Stimulated activated effector memory CD8-positive, alpha-beta T cell treated with anti-CD3 and anti-CD28 coated beads, Interleukin-12 subunit alpha, Interleukin-12 subunit beta, amount 100 ng/mL, for 72 hours (primary cell): ENCODE data around the gene SYK.
"Not testable (repeated sequence)": the region's sequence is repeated elsewhere in the genome, so short reads cannot be mapped to it uniquely, and the experiment has no call there.

ENCODE experiments used
- ATAC-seq: fragments of 150-1000 bp; cut with Tn5 transposase; 2 replicates; pipeline ENCODE4 v1.10.0; 2021
- DNase-seq, 2 donors: peaks; one replicate each; pipeline ENCODE4 v3.0.0; 2021 to 2022; ENCODE audit warnings: low spot score in 2 of 2
- H3K27ac Mint-ChIP-seq: one replicate; pipeline ENCODE4 v1.8.0; 2022; ENCODE audit warnings: mild to moderate bottlenecking, mixed read lengths
- H3K36me3 Mint-ChIP-seq: one replicate; pipeline ENCODE4 v1.8.0; 2022; ENCODE audit warnings: mild to moderate bottlenecking, mixed read lengths
- H3K4me1 Mint-ChIP-seq: one replicate; pipeline ENCODE4 v1.8.0; 2022; ENCODE audit warnings: mixed read lengths
- H3K4me3 Mint-ChIP-seq: one replicate; pipeline ENCODE4 v1.8.0; 2022; ENCODE audit warnings: mild to moderate bottlenecking, mixed read lengths
- H3K9me3 Mint-ChIP-seq: one replicate; pipeline ENCODE4 v1.8.0; 2022; ENCODE audit warnings: mixed read lengths

The SYK gene

GRCh38 chr9:90801241-90801972 is at the start of gene SYK:
TSS of gene SYK (plus strand) at chr9:90801819. CDS start at chr9:90843899, 42,080 bp downstream.
- no peaks in the 10 kb centered on the region for H3K4me1 Mint-ChIP-seq
- peak; percentile 43 for ATAC-seq
- peak within 1 kb of the TSS; percentile 70 for H3K27ac Mint-ChIP-seq
- no peak for DNase-seq
- peak within 1 kb of the TSS; percentile 58 for H3K4me3 Mint-ChIP-seq
- H3K9me3 Mint-ChIP-seq, result no peaks in the 10 kb centered on the region
- no peaks in the 10 kb centered on the region for H3K36me3 Mint-ChIP-seq

GRCh38 chr9:90755514-90756371 is 45.9 kb upstream of the SYK start:
- H3K4me3 Mint-ChIP-seq, H3K27ac Mint-ChIP-seq, H3K4me1 Mint-ChIP-seq, H3K9me3 Mint-ChIP-seq, ATAC-seq, H3K36me3 Mint-ChIP-seq: not testable (repeated sequence)
- peak; percentile 21 to 64 for DNase-seq

GRCh38 chr9:90760577-90760976 is 41.0 kb upstream of the SYK start:
- DNase-seq, result peak in 1 of 2 donors; percentile 62
- ATAC-seq, H3K9me3 Mint-ChIP-seq, H3K4me3 Mint-ChIP-seq, H3K36me3 Mint-ChIP-seq, H3K27ac Mint-ChIP-seq, H3K4me1 Mint-ChIP-seq: not testable (repeated sequence)

- no peaks in the 10 kb centered on the region for H3K36me3 Mint-ChIP-seq
- no peak overlapping the region for H3K27ac Mint-ChIP-seq
- H3K9me3 Mint-ChIP-seq, result peaks cover 3% of the 10 kb centered on the region
- ATAC-seq, result no peak
- no peaks in the 10 kb centered on the region for H3K4me1 Mint-ChIP-seq
- H3K4me3 Mint-ChIP-seq, result no peak overlapping the region
- no peak for DNase-seq
These were observed 34.9 kb upstream of the SYK start for GRCh38 chr9:90766731-90767130.

GRCh38 chr9:90767523-90768100 is 34.0 kb upstream of the SYK start:
- H3K4me3 Mint-ChIP-seq, result no peak overlapping the region
- H3K27ac Mint-ChIP-seq, result no peak overlapping the region
- H3K4me1 Mint-ChIP-seq, result no peaks in the 10 kb centered on the region
- ATAC-seq, result no peak
- H3K9me3 Mint-ChIP-seq, result peaks cover 3% of the 10 kb centered on the region
- H3K36me3 Mint-ChIP-seq, result no peaks in the 10 kb centered on the region
- DNase-seq, result no peak

GRCh38 chr9:90770182-90770738 is 31.4 kb upstream of the SYK start:
- no peak for DNase-seq
- H3K4me1 Mint-ChIP-seq, result no peaks in the 10 kb centered on the region
- no peak overlapping the region for H3K4me3 Mint-ChIP-seq
- H3K36me3 Mint-ChIP-seq, result no peaks in the 10 kb centered on the region
- H3K9me3 Mint-ChIP-seq, result peaks cover 3% of the 10 kb centered on the region
- H3K27ac Mint-ChIP-seq, result no peak overlapping the region
- ATAC-seq, result no peak

GRCh38 chr9:90770927-90771326 is 30.7 kb upstream of the SYK start:
- H3K36me3 Mint-ChIP-seq, result no peaks in the 10 kb centered on the region
- H3K9me3 Mint-ChIP-seq, result peaks cover 3% of the 10 kb centered on the region
- H3K4me3 Mint-ChIP-seq, result no peak overlapping the region
- DNase-seq (no peak), ATAC-seq (no peak)
- no peaks in the 10 kb centered on the region for H3K4me1 Mint-ChIP-seq
- H3K27ac Mint-ChIP-seq, result no peak overlapping the region

GRCh38 chr9:90772386-90772785 is 29.2 kb upstream of the SYK start:
- DNase-seq (no peak), ATAC-seq (no peak)
- no peaks in the 10 kb centered on the region for H3K36me3 Mint-ChIP-seq
- no peak overlapping the region for H3K27ac Mint-ChIP-seq
- peaks cover 3% of the 10 kb centered on the region for H3K9me3 Mint-ChIP-seq
- H3K4me1 Mint-ChIP-seq, result no peaks in the 10 kb centered on the region
- H3K4me3 Mint-ChIP-seq, result no peak overlapping the region

- H3K4me3 Mint-ChIP-seq, result no peak overlapping the region
- H3K27ac Mint-ChIP-seq, result no peak overlapping the region
- ATAC-seq (no peak), DNase-seq (no peak)
- no peaks in the 10 kb centered on the region for H3K9me3 Mint-ChIP-seq
- H3K4me1 Mint-ChIP-seq, result no peaks in the 10 kb centered on the region
- no peaks in the 10 kb centered on the region for H3K36me3 Mint-ChIP-seq
These were observed 28.0 kb upstream of the SYK start for GRCh38 chr9:90773617-90774016.

GRCh38 chr9:90774071-90774470 is 27.5 kb upstream of the SYK start:
- H3K4me1 Mint-ChIP-seq, result no peaks in the 10 kb centered on the region
- H3K4me3 Mint-ChIP-seq, result no peak overlapping the region
- no peak overlapping the region for H3K27ac Mint-ChIP-seq
- H3K9me3 Mint-ChIP-seq, result no peaks in the 10 kb centered on the region
- DNase-seq (no peak), ATAC-seq (peak; percentile 39)
- H3K36me3 Mint-ChIP-seq, result no peaks in the 10 kb centered on the region

- H3K36me3 Mint-ChIP-seq, result no peaks in the 10 kb centered on the region
- ATAC-seq, result peak; percentile 24
- no peak overlapping the region for H3K27ac Mint-ChIP-seq
- no peak for DNase-seq
- H3K4me3 Mint-ChIP-seq, result no peak overlapping the region
- no peaks in the 10 kb centered on the region for H3K9me3 Mint-ChIP-seq
- no peaks in the 10 kb centered on the region for H3K4me1 Mint-ChIP-seq
These were observed 26.9 kb upstream of the SYK start for GRCh38 chr9:90774682-90775081.

- no peaks in the 10 kb centered on the region for H3K9me3 Mint-ChIP-seq
- no peak overlapping the region for H3K4me3 Mint-ChIP-seq
- DNase-seq, result no peak
- no peaks in the 10 kb centered on the region for H3K4me1 Mint-ChIP-seq
- no peak overlapping the region for H3K27ac Mint-ChIP-seq
- no peak for ATAC-seq
- H3K36me3 Mint-ChIP-seq, result no peaks in the 10 kb centered on the region
These were observed 26.0 kb upstream of the SYK start for GRCh38 chr9:90775657-90776056.

GRCh38 chr9:90778746-90779145 is 22.9 kb upstream of the SYK start:
- H3K36me3 Mint-ChIP-seq, result no peaks in the 10 kb centered on the region
- H3K4me1 Mint-ChIP-seq, result no peaks in the 10 kb centered on the region
- no peak overlapping the region for H3K4me3 Mint-ChIP-seq
- DNase-seq (no peak), ATAC-seq (no peak)
- H3K9me3 Mint-ChIP-seq, result no peaks in the 10 kb centered on the region
- H3K27ac Mint-ChIP-seq, result no peak overlapping the region

GRCh38 chr9:90783552-90783951 is 18.1 kb upstream of the SYK start:
- Mint-ChIP-seq H3K4me1 (no peaks in the 10 kb centered on the region), H3K27ac (no peak overlapping the region), H3K36me3 (no peaks in the 10 kb centered on the region), H3K9me3 (no peaks in the 10 kb centered on the region), H3K4me3 (no peak overlapping the region)
- ATAC-seq (no peak), DNase-seq (no peak)

GRCh38 chr9:90783964-90784363 is 17.7 kb upstream of the SYK start:
- Mint-ChIP-seq H3K9me3 (no peaks in the 10 kb centered on the region), H3K36me3 (no peaks in the 10 kb centered on the region), H3K4me1 (no peaks in the 10 kb centered on the region), H3K27ac (no peak overlapping the region), H3K4me3 (no peak overlapping the region)
- DNase-seq (no peak), ATAC-seq (no peak)
